ENCODE measurements around the gene HADHA.

DNA sequence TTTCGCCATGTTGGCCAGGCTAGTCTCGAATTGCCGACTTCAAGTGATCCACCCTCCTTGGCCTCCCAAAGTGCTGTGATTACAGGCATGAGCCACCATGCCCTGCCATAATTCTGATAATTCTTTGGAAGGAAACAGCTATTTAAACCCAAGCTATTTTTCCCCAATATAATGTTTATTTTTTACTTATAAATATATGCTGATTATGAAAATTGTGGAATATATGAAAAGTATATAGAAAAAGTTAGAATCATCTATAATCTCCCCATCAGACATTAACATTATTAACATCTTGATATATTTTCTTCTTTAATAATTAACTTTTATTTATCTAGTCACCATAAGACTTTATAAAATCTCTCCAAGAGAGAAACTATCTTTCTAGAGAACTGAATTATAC, 41.5 kb upstream of the HADHA start:
- TF ChIP-seq POLR2A (IDR thresholded peaks at IDR 0.05), result no peak
- TF ChIP-seq, protein P1, sequence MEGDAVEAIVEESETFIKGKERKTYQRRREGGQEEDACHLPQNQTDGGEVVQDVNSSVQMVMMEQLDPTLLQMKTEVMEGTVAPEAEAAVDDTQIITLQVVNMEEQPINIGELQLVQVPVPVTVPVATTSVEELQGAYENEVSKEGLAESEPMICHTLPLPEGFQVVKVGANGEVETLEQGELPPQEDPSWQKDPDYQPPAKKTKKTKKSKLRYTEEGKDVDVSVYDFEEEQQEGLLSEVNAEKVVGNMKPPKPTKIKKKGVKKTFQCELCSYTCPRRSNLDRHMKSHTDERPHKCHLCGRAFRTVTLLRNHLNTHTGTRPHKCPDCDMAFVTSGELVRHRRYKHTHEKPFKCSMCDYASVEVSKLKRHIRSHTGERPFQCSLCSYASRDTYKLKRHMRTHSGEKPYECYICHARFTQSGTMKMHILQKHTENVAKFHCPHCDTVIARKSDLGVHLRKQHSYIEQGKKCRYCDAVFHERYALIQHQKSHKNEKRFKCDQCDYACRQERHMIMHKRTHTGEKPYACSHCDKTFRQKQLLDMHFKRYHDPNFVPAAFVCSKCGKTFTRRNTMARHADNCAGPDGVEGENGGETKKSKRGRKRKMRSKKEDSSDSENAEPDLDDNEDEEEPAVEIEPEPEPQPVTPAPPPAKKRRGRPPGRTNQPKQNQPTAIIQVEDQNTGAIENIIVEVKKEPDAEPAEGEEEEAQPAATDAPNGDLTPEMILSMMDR (IDR thresholded peaks at IDR 0.05), result no peak
